Activated CD4-positive, alpha-beta T cell treated with anti-CD3 and anti-CD28 coated beads, Interleukin-2, amount 50 U/mL, for 1 hour (primary cell): ENCODE data around the gene MACO1.
A peak's percentile ranks its signal among the peaks of the same experiment; 100 is the strongest.
"Not testable (repeated sequence)": the region's sequence is repeated elsewhere in the genome, so short reads cannot be mapped to it uniquely, and the experiment has no call there.

Experiments
- DNase-seq: peaks from one replicate; pipeline ENCODE4 v3.0.0-alpha.2; 2020

Gene MACO1

GRCh38 chr1:25458541-25459298 is 28.0 kb downstream of the MACO1 start:
- no peak for DNase-seq

- DNase-seq: no peak
These were observed 29.3 kb downstream of the MACO1 start for GRCh38 chr1:25460020-25460419.

GRCh38 chr1:25460816-25461215 is 30.1 kb downstream of the MACO1 start:
- DNase-seq: not testable (repeated sequence)

GRCh38 chr1:25461849-25462248 is 31.2 kb downstream of the MACO1 start:
- DNase-seq: no peak

- DNase-seq: no peak
These were observed 32.0 kb downstream of the MACO1 start for GRCh38 chr1:25462732-25463131.

GRCh38 chr1:25467193-25467592 is 36.5 kb downstream of the MACO1 start:
- DNase-seq: no peak

- DNase-seq: no peak
These were observed 36.9 kb downstream of the MACO1 start for GRCh38 chr1:25467616-25468015.

- no peak for DNase-seq
These were observed 37.3 kb downstream of the MACO1 start for GRCh38 chr1:25468033-25468432.

GRCh38 chr1:25469177-25469576 is 38.5 kb downstream of the MACO1 start:
- no peak for DNase-seq

GRCh38 chr1:25472471-25472870 is 41.8 kb downstream of the MACO1 start:
- peak; percentile 11 for DNase-seq

GRCh38 chr1:25473653-25474225 is 43.0 kb downstream of the MACO1 start:
- no peak for DNase-seq

- DNase-seq: no peak
These were observed 43.8 kb downstream of the MACO1 start for GRCh38 chr1:25474439-25475047.

- no peak for DNase-seq
These were observed 45.7 kb downstream of the MACO1 start for GRCh38 chr1:25476186-25477097.

GRCh38 chr1:25477448-25478034 is 46.8 kb downstream of the MACO1 start:
- no peak for DNase-seq

- DNase-seq: no peak
These were observed 47.9 kb downstream of the MACO1 start for GRCh38 chr1:25478633-25479032.

GRCh38 chr1:25481625-25482024 is 50.9 kb downstream of the MACO1 start:
- DNase-seq: no peak

- DNase-seq: no peak
These were observed 51.5 kb downstream of the MACO1 start for GRCh38 chr1:25482211-25482610.

- DNase-seq: no peak
These were observed 53.4 kb downstream of the MACO1 start for GRCh38 chr1:25484096-25484495.

GRCh38 chr1:25484533-25484932 is 53.8 kb downstream of the MACO1 start:
- DNase-seq: no peak

GRCh38 chr1:25485536-25486411 is 55.1 kb downstream of the MACO1 start:
- DNase-seq: no peak

- no peak for DNase-seq
These were observed 55.9 kb downstream of the MACO1 start for GRCh38 chr1:25486602-25487001.

- DNase-seq: peak; percentile 41
These were observed 56.9 kb downstream of the MACO1 start for GRCh38 chr1:25487628-25488027.
